Iris pigment epithelial cell (primary cell): ENCODE measurements around the gene MPRIP.

Experiments used
- DNase-seq: peaks from one replicate; pipeline ENCODE4 v3.0.0-alpha.2; 2011; ENCODE audit warnings: low read depth

The MPRIP gene

DNA sequence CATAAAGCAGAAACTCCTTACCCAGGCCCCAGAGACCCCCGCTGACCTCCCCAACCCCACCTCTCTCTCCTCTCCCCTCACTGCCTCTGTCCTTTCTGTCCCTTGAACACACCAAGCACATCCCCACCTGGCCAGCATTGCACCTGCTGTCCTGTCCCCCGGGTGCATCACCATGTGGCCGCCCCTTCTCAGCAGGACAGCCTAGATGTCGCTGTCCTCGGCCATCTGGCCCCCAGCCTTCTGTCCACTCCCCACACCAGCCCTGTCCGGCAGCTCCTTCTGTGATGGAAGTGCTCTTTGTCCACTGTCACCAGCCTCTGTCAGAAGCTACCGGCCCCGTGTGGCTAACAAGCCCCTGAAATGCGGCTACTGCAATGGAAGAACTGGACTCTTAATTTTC, 12.3 kb upstream of the MPRIP start:
- DNase-seq = no peak

DNA sequence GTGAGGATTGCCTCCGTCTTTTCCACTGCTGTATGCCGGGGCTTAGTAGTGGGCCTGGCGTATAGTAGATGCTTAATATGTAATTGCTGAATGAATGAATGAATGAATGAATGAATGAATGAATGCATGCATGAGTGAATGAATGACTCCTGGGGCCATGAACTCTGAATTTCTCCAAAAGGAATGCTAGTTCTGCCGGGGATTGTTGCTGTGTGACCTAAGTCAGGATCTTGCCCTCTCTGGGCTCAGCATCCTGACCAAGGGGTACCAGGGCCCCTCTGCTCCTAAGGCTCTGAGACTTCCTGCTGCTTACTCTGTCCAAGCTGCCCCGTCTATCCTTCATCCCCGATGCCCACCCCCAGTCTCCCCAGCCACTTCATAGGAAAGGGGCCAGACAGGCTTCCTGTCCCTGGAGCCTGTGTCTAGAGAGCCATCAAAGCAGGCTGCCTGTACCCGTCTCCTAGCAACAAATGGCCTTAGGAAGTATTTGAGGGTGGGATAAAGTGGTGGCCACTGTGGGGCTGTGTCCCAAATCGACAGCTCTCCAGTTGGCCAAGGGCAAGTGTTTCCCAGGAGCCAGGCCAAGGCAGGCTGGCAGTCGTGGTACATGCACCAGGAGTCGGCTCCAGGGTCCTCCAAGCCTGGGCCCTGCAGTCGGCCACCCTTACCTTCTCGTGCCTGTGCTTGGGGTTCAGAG, 11.6 kb upstream of the MPRIP start:
- DNase-seq = no peak

DNA sequence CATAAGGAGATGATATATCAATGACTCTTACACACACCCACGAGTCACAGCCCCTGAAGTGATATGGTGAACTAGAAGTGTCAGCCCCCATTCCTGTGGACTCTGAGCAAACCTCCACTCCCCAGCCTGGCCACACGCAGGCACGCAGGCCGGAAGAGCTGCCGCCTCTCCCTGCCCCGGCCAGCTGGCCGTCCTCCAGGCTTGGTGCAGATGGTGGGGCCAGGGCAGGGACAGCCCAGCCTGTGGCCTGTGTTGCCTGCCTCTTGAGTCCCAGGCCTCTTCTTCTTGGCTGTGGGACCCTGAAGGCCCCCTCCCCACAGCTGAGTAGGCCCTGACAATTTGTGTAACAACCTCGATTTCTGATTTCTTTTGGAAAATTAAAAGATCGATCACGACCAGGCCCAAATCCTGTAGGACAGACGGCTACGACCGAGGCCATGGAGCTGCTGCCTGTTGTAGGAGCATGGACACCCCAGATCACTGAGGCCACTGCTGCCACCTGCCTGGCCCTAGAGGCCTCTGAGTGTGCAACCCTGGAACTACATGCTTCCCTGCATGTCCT, 10.0 kb upstream of the MPRIP start:
- peak; percentile 78 for DNase-seq

DNA sequence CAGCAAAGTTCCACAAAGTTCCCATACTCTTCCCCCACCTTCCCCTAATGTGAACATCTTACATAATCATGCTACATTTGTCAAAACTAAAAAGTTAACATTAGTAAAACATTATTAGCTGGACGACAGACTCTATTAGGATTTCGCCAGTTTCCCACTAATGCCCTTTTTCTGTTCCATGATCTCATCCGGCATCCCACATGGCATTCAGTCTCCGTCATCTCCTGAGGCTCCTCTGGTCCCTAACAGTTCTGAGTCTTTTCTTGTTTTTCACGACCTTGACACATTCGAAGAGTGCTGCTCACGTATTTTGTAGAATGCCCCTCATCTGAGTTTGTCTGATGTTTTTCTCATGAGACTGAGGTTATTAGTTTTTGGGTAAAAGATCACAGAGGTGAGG, 8.8 kb upstream of the MPRIP start:
- DNase-seq = no peak

DNA sequence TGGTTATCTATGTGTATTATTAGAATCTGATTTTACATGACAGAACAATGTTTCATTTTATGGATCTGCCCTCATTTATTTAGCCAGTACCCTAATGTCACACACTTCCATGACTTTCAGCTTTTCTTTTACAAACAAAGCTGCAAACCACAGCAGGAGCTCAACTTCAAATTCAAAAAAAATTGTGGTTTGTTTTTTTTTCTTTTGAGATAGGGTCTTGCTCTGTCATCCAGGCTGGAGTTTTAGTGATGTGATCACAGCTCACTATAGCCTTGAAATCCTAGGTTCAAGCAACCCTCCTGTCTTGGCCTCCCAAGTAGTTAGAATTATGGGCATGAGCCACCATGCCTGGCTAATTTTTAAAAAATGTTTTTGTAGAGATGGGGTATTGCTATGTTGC, 8.2 kb upstream of the MPRIP start:
- no peak for DNase-seq

DNA sequence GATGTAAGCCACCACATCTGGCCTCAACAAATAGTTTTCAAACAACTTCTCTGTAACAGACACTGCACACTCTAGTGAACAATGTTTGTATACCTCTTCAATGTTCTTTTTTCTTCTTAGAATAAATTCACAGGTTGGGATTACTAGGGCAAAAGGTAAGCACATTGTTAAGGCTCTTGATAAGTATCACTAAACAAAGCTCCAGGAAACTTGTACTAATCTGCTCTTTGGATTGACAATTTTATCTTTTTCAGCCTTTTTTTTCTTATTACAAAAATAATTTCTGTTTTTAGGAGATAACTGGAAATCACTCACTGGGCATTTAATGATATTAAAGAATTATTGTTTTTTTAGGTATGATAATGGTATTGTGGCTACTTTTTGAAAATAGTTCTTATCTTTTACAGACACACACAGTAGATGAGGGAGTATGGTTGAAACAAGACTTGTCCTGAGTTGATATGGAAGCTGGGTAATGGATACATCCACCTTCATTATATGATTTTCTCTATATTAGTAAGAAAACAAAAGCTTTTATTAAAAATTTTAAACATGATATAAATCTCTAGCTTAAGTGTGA, 7.7 kb upstream of the MPRIP start:
- DNase-seq = no peak

DNA sequence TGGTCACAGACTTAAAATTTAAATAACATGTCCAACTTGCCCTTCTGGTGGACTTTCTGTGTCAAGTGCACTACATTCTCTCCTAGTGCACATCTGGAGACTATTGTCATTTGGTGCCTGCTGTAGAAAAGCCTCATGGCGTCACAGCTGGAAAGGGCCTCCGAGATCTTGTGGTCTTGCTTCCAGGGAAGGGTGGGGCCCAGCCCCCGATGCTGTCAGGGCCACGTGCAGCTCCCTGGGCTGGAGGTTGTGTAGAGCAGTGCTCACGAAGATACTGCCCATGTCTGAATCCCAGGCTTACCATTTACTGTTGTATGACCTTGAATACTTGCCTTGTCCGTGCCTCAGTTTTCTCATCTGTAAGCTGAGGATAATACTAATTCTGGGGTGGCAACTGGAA, 6.8 kb upstream of the MPRIP start:
- DNase-seq = no peak

DNA sequence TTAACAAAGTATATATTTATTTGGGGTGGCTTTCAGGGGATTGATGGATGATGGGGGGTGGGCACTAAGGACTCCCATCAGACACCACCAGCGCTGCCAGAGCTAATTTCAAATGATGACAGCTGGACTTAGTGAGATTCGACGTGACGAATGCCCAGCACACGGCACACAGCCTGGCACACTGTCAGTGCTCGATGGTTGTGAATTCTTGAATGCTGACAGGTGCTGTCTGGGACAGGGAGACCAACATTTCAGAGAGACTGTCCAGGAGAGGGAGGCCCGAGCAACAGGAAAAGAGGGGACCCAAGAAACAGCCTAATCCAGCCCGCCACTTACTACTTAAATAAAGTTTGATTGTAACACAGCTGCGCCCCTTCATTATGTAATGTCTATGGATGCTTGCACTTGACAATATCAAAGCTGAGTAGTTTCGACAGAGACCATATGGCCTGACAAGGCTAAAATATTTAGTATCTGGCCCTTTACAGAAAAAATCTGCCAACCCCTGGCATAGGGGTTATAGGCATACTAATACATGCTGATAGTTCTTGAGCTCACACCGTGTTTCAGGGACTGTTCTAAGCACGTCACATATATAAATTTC, 6.2 kb upstream of the MPRIP start:
- no peak for DNase-seq

DNA sequence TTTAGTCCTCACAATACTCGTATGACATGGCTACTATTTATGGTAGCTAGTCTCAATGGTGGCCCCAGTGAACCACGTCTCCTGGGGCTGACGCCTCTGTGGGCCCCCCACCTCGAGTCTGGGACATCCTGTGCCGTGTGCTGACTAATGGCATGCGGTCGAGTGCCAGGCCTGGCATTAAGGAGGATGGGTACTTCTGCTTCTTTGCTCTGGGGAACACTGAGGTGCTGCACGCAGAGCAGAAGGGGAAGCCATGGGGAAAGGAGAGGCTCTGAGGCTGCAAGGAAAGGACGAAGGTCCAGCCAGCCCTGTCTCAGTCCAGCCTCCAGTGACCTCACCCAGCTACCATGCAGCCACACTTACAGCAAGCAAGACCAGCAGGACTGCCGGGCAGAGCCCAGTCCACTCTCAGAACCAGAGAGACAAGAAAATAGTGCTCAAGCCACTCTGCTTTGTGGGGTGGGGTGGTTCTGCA, 5.7 kb upstream of the MPRIP start:
- no peak for DNase-seq

DNA sequence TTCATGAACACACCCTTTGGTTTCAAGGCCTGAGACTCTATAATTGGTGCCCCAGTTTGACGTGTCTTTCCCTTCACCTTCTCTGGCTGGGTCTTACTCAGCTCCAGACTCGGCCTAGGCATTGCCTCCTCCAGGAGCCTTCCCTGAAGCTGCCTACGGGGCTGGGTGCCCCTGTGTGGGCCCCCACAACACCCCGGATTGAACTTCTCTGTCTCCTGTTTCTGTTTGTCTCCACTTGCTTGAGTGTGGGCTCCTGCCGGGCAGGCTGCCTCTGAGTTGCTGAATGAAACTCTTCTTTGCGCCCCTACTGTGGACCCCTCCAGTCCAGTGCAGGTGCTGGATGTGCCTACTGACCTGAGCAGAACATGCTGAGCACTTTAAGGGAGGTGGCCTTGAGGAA, 2.3 kb upstream of the MPRIP start:
- DNase-seq = no peak

DNA sequence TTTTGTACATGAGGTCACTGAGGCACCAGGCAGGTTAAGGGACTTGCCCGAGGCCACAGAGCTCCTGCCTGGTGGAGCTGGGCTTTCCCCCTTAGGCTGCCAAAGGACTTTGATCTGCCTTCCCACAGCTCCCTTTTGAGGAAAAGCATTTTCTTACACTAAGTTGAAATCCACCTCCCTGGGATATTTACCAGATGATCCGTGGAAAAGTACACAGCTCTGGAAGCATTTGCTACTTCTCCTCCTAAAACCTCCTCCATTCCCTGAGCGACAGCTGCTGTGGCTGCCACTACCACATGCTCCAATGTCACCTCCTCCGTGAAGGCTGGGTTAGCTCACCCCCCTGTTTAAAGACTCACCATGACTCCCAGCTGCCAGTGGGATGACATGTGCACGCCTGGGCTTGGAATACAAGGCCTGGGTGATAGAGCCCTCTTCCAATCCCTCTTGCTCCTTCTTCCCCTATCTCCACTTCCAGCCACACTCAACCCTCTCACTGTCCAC, 1.2 kb upstream of the MPRIP start:
- DNase-seq = no peak

DNA sequence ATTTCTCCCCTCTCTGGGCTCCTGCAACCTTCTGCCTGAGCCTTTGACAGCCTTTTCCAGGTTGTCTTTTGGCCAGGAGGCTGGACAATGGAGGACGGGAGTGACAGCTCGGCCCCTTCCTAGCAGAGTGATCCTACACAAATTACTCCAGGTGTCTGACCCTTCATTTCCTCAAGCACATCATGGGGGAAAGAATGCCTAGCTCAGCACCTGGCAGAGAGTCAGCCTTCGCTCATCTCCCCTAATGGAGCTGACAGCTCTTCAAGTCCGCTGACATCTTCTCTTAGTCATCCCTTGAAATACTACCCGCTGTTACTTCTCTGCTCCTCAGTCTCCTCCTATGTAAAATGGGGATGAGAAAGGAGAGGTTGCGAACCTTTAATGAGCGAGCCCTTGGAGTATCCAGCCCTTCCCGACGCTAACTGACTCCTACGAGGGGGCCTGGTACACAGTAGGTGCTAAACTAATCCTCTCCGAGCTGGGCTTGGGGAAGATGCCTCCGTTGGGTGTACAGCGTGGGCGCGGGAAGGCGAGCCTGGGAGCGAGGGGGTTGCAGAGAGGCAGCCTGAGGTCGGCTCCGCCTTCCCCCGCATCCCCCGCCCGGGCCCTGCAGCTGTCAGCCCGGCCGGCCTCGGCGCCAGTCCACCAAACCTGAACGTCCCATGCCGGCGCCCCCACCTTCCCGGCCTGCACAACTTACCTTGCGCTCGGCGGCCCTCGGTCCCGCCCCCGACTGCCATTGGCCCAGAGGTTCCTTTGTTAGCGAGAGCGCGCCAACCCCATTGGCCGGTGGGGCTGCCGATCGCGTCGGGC, 480 bp upstream of the MPRIP start:
- DNase-seq = peak; percentile 97

DNA sequence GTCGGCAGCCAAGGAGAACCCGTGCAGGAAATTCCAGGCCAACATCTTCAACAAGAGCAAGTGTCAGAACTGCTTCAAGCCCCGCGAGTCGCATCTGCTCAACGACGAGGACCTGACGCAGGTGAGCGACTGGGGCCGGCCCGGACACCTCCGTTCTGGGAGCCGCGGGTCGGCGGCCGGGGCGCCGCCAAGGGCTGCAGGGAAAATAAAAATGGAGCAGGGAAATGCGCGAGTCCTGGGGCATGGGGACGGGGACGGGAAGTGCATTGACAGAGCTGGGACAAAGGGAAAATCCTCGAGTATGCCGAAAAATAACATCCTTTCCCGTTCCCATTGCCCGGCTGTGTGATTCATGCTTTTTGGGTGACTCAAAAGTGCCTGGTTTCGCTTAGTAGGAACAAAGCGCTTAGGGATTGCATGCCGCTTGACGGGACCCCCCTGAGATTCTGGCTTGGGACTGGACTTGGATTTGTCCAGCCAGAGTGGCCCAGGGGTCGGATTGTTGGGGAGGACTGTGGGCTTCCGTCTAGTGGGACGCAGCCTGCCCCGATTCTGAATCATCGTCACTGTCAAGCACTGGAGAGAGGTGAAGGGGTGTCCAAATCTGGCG, 699 bp downstream of the MPRIP start:
- peak; percentile 61 for DNase-seq

DNA sequence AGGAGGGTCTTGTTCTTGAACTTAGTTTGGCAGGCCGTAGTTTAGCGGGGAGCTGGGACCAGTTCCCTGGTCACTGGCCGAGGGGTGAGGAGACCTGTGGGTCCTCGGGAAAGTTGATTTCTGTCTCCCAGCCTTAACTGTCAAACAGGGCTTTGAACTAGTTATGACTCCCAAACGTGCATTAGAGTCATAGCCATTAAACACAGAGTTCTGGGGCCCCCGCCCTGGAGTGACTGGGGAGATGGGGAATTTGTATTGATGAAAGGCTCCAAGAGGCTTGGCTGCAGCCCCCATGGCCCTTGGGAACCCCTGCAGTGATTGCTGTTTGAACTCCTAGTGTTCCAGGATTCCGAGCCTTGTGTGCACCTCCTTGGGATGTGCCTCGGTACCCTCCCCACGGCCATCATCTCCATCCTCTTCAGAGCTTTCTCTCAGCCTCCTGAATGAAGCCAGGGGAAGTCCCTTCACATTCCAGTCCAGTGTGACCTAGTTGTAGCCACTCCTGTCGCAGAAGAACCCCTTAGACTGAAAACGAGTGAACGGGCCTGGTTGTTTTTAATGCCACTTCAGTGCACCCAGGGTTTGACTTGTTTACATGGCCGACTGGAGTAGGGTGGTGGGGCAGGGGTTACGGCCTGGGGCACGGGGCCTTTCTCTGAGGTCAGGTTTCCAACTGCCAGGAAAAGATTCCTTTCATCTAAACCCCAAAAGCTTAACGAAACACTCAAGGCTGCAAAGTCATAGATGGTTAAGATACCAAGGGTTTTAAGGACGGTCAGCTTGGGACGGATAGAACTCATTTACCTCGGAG, 1.4 kb downstream of the MPRIP start:
- no peak for DNase-seq

DNA sequence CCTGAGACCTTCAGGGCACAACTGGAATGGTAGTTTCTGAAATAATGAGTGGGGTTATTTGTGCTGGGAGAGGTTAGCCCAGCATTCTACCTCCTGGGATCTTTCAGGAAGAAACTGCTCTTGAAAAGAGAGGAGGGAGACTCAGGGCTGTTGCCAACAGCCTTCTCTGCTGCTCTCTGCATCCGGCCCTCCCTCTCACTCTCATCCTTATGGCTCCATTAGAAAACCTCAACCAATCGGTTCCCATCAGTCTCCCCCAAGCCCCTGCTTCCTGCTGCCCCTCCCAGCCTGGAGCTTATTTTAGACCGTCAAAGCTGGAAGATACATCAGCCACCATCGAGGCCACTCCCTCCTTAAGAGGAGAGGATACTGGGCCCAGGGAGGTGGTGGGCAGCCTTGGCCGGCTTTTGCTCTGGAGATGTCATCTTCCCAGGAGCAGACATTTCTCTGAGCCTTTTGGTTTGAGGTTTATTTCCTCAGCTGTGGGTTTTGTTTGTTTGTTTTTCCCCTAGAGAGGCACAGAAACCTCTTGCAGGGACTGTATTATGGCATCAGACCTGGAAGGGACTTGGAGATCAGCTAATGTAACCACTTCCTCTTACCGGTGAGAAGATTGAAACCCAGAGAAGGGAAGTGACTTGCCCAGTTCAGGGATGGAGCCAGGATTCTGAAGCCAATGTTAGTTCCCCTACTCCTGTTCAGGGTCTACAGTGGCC, 2.7 kb downstream of the MPRIP start:
- peak; percentile 59 for DNase-seq

DNA sequence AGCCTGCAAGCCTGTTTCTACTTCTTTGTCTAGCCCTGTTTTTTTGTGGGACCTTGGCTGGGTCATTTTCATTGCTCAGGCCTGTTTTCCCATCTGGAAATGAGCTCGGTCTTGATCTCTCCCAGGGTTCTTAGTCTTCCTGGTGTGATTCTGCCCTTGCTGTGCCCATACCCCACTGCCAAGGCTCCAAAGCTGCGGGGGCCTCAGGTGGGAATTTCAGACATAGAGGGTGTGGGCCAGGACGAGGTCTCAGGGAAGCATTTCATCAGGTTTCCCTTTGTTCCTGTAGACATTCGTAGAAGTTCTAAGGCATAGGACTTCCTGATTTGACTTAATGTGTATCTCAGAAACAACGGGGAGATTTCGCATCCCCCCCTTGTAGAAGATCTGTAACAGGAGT, 5.8 kb downstream of the MPRIP start:
- DNase-seq = no peak

DNA sequence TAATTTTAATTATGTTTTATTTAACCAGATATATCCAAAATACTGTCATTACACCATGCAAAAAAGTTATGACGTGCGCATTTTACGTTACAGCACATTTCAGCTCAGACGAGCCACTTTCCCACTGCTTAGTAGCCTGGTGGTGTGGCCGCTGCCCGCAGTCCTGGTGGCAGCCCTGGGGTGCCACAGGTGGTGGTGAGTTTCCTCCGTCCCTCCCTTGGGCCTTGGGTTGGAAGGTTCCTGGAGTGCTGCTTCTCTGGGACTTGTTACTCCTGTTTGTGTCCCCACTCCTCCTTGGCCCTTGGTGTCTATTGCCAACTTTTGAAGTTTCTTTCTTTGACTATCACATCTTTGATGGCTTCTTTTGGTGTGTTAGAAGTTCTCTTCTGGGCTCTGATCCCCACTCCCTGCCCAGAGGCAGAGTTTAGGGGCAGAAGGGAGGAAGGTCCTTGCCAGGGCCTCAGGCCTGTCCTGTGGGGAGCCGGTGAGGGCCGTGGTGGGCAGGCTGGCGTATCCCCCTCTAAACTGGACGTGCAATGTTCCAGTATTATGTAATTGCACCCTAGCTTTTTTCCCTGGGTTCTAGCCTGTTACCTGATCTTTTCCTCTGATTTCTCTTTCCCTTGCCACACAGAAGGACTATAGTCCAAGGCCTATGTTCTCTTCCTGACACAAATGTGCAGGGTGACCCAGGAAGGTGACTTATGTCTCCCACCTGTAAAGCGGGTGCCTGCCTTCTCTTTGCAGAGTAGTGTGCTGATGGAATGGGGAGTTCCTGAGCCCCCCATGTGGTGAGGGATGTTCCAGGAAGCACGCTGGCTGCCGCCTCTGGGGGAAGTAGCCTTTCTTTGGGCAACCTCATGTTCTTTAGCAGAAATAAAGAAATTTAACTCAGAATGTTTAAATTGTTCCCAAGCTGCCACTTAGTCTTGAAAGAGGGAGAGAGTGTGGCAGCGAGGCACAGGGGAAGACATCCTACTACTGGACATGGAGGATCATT, 8.4 kb downstream of the MPRIP start:
- no peak for DNase-seq

DNA sequence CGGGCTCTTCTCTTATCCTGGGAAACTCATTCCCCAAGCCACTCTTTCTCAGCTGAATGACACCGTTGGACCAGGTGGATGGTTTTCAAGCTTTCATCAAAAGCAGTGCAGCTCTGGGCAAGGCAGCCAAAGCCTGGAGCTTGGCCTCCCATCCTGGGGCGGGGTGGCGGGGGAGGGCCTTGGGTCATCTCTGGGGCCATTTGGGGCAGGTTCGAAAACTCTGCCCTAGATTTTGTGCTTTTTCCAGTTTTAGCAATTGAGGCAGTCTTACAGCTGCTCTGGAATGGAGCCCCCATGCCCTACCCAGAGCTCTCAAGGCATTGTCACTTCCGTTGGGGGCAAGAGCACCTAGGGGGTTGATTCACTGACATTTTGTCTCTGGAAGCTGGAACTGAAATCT, 9.1 kb downstream of the MPRIP start:
- DNase-seq = no peak
